Activated naive CD4-positive, alpha-beta T cell treated with anti-CD3 and anti-CD28 coated beads for 36 hours (primary cell): ENCODE data around the gene TEX35. TPM values are rescaled to one million over a fixed set of nuclear protein-coding genes. Genes with fewer than 3 reads are reported as not detected.

ENCODE experiments used
- CTCF ChIA-PET: fragments of 350-600 bp; sonication (Branson Sonifier 250); formaldehyde crosslinking; loops from one replicate; lab custom pipeline; 2021; ENCODE audit warnings: antibody characterized with exemption; lab: Charles Lee
- DNase-seq: peaks from one replicate; pipeline ENCODE4 v3.0.0-alpha.2; 2020
- H3K27ac Mint-ChIP-seq: one replicate; pipeline ENCODE4 v1.8.0; 2021; ENCODE audit warnings: mild to moderate bottlenecking, mixed read lengths
- H3K27me3 Mint-ChIP-seq: one replicate; pipeline ENCODE4 v1.8.0; 2021; ENCODE audit warnings: low read depth, mixed read lengths
- H3K36me3 Mint-ChIP-seq: one replicate; pipeline ENCODE4 v1.8.0; 2021; ENCODE audit warnings: low read depth, mixed read lengths
- H3K4me1 Mint-ChIP-seq: one replicate; pipeline ENCODE4 v1.8.0; 2021; ENCODE audit warnings: low read depth, mixed read lengths
- H3K4me3 Mint-ChIP-seq: one replicate; pipeline ENCODE4 v1.8.0; 2021; ENCODE audit warnings: mild to moderate bottlenecking, moderate library complexity, mixed read lengths
- H3K9me3 Mint-ChIP-seq: one replicate; pipeline ENCODE4 v1.8.0; 2021; ENCODE audit warnings: mixed read lengths
- intact Hi-C: fragments of 100-400 bp; cut with micrococcal nuclease; formaldehyde crosslinking; loops from one replicate; pipeline ENCODE4 v1.15.1; 2023
- total RNA-seq, 2 experiments: library from RNA; stranded (reverse); gene quantifications; one replicate each; pipeline ENCODE4 v1.2.3, GENCODE V29; 2021

Gene TEX35
- total RNA-seq, 2 experiments from 2014 or later: not detected

GRCh38 chr1:178538192-178538916 is 25.4 kb downstream of the TEX35 start:
- Mint-ChIP-seq H3K9me3 (no peaks in the 10 kb centered on the region), H3K27ac (no peak overlapping the region), H3K4me3 (no peak overlapping the region), H3K36me3 (no peaks in the 10 kb centered on the region), H3K27me3 (no peaks in the 10 kb centered on the region), H3K4me1 (peaks cover 3% of the 10 kb centered on the region)
- DNase-seq: no peak
- intact Hi-C loops: no loop called here
- CTCF ChIA-PET: interaction anchor here (0.9 to 3.4 kb wide), 2 partner anchors 215 to 465 kb away, joined by 4 to 12 read pairs; no protein-coding TSS in a partner anchor

GRCh38 chr1:178539291-178539690 is 26.4 kb downstream of the TEX35 start:
- H3K36me3 Mint-ChIP-seq: no peaks in the 10 kb centered on the region
- no peaks in the 10 kb centered on the region for H3K9me3 Mint-ChIP-seq
- no peak overlapping the region for H3K27ac Mint-ChIP-seq
- peaks cover 4% of the 10 kb centered on the region for H3K4me1 Mint-ChIP-seq
- intact Hi-C loops: no loop called here
- no peak overlapping the region for H3K4me3 Mint-ChIP-seq
- no peaks in the 10 kb centered on the region for H3K27me3 Mint-ChIP-seq
- CTCF ChIA-PET: interaction anchor here (3.4 kb wide), 1 partner anchor 464 kb away, joined by 12 read pairs; no protein-coding TSS in a partner anchor
- DNase-seq: no peak

DNA sequence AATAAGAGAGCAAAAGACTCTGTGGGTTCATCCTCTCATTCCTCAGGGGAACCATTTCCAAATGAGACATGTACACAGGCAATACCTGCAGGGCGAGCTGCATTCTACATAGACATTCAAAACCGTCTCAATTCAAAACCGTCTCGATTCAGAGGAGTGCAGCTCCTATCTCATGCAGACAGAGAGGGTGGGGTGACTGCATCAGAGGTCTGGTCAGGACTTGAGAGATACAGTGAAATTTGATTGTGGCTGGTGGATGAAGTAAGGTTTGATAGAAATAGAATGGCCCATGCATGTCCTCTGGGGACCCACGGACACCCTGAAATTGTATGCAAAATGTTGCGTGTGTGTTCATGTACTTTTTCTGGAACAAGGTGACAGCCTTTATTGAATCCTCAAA is 27.3 kb downstream of the TEX35 start:
- CTCF ChIA-PET: interaction anchor here (0.6 to 4.3 kb wide), 4 partner anchors 7 to 463 kb away, joined by 3 to 30 read pairs (median 12); no protein-coding TSS in a partner anchor
- intact Hi-C loops: no loop called here

GRCh38 chr1:178540646-178541045 is 27.7 kb downstream of the TEX35 start:
- H3K4me1 Mint-ChIP-seq: peaks cover 4% of the 10 kb centered on the region
- H3K27me3 Mint-ChIP-seq: no peaks in the 10 kb centered on the region
- intact Hi-C loops: no loop called here
- no peak overlapping the region for H3K4me3 Mint-ChIP-seq
- no peaks in the 10 kb centered on the region for H3K9me3 Mint-ChIP-seq
- no peak for DNase-seq
- CTCF ChIA-PET: interaction anchor here (1.0 to 4.3 kb wide), 6 partner anchors 8 to 489 kb away, joined by 3 to 30 read pairs (median 4); no protein-coding TSS in a partner anchor
- H3K27ac Mint-ChIP-seq: no peak overlapping the region
- no peaks in the 10 kb centered on the region for H3K36me3 Mint-ChIP-seq

More for the DNA sequence above, 27.3 kb downstream of the TEX35 start:
- H3K4me1 Mint-ChIP-seq: peaks cover 4% of the 10 kb centered on the region
- no peaks in the 10 kb centered on the region for H3K9me3 Mint-ChIP-seq
- no peaks in the 10 kb centered on the region for H3K27me3 Mint-ChIP-seq
- H3K27ac Mint-ChIP-seq: no peak overlapping the region
- H3K4me3 Mint-ChIP-seq: no peak overlapping the region
- no peaks in the 10 kb centered on the region for H3K36me3 Mint-ChIP-seq
- no peak for DNase-seq

DNA sequence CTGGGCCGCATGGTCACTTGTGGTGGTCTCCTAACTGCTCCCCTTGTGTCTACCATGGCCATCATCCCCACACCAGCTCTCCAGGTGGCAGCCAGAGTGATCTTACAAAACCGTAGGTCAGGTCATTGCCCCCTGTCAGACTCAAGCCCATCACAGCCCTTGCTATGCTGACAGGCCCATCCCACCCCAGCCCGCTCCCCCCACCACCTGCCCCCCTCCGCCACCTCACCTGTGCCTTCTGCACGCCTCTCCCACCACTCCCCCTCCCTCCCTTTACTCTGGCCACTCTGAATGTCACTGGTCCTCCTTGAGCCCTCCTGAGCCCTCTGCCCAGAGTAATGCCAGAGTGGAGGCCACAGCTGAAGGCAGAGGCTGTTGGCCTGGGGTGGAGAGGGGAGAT is 28.5 kb downstream of the TEX35 start:
- peaks cover 4% of the 10 kb centered on the region for H3K4me1 Mint-ChIP-seq

DNA sequence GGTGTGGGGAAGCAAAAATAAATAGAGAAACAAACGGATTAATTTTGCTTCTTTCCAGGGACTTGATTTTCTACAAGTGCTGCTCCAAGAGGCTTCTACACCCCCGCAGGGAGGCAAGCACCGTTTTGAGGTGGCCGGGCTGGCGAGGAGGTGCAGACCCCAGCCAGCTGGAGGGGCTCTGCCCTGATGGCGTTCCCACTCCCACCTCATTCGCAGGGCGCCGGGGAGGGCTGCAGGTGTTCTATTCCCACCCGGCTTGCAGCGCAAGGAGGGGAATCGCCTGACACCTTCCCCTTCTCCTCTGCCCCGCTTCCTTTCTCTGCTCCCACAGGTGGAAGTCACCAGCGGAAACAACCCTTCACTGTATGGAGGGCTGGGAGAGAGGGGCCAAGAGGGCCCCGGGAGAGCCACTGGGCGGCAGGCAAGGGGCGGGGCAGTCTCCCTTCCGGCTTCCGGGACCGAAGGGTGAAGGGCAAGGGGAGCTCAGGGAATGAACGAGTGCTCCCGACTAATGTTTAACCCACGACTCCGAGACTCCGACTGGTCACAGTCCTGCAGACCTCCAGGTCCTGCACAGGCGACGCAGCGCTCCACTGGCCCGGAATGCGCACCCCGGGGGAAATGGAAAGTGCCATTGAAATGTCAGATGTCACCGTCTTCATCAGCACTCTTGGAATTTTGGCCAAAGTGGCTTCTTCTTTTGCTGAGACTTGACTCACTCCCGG is 29.1 kb downstream of the TEX35 start:
- intact Hi-C loops: loop anchor here (1.0 to 2.0 kb wide), 7 partner anchors 183 to 824 kb away; partner anchors contain the start of genes RALGPS2, SOAT1 and TOR3A
- Mint-ChIP-seq H3K4me3 (peak overlapping the region; percentile 87), H3K27me3 (no peaks in the 10 kb centered on the region), H3K27ac (peak overlapping the region; percentile 72), H3K36me3 (no peaks in the 10 kb centered on the region), H3K9me3 (no peaks in the 10 kb centered on the region), H3K4me1 (peaks cover 4% of the 10 kb centered on the region)
- peak; percentile 59 for DNase-seq
- CTCF ChIA-PET: interaction anchor here (0.6 to 6.2 kb wide), 9 partner anchors 9 to 1268 kb away, joined by 3 to 61 read pairs (median 4); no protein-coding TSS in a partner anchor

More for the DNA sequence above, 28.5 kb downstream of the TEX35 start:
- H3K27me3 Mint-ChIP-seq: no peaks in the 10 kb centered on the region
- CTCF ChIA-PET: interaction anchor here (0.9 to 6.2 kb wide), 8 partner anchors 8 to 488 kb away, joined by 3 to 61 read pairs (median 4); no protein-coding TSS in a partner anchor
- H3K4me3 Mint-ChIP-seq: peak overlapping the region; percentile 87
- DNase-seq: no peak
- no peak overlapping the region for H3K27ac Mint-ChIP-seq
- no peaks in the 10 kb centered on the region for H3K36me3 Mint-ChIP-seq
- no peaks in the 10 kb centered on the region for H3K9me3 Mint-ChIP-seq
- intact Hi-C loops: no loop called here

DNA sequence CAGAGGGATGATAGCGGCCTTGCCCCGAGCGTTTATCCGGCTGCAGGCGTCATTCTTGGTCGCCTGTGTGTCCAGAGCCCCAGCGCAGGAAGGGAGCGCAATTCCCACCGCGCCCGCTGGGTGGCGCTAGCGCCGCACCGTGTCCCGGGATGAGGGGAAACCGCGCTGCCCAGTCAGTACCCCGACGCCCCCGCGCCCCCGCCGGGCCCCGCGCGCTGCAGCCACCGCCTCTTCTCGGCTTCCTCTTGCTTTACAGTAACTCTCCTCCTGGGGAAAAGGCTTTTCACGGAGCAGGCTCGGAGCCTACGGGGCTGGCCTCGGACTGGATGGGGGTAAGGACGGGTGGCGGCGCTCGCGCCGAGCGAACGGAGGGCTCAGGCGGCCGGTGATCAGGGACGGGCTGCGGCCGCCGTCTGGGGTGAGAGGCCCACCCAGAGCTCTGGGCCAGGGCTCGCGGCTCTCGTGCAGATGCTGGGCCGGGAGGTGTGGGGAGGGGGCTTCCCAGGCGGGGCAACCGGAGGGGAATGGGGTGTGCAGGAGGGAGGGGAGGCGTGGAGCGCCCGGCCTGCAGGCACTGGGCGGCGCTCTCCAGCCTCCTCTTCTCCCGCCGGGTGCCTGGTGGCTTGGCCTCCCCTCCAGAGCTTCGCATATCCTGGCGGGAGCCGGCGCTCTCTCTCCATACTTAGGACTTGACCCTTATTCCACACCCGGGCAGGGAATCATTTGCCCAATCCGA is 29.8 kb downstream of the TEX35 start:
- intact Hi-C loops: loop anchor here (1.0 to 2.0 kb wide), 7 partner anchors 183 to 824 kb away; partner anchors contain the start of genes RALGPS2, SOAT1 and TOR3A
- Mint-ChIP-seq H3K4me3 (peak overlapping the region; percentile 87), H3K9me3 (no peaks in the 10 kb centered on the region), H3K27me3 (no peaks in the 10 kb centered on the region), H3K36me3 (no peaks in the 10 kb centered on the region), H3K4me1 (peaks cover 4% of the 10 kb centered on the region), H3K27ac (peak overlapping the region; percentile 72)
- DNase-seq: peak; percentile 92
- CTCF ChIA-PET: interaction anchor here (0.6 to 6.2 kb wide), 11 partner anchors 10 to 1267 kb away, joined by 3 to 61 read pairs (median 5); no protein-coding TSS in a partner anchor

DNA sequence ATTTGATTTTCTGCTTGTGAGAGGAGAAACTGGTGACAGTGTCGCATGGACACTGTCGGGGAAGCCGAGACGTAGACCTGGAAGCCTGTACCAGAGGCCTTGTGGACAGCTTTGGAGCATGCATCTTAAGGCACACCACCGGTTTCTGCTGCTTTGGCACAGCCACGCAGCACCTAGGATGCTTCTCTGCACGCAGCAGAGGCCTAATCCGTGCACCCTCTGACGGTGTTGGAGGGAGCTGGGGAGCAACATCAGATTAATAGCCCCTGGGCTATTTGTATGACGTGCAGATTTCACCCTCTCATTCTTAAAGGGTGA is 30.3 kb downstream of the TEX35 start:
- Mint-ChIP-seq H3K27me3 (no peaks in the 10 kb centered on the region), H3K9me3 (no peaks in the 10 kb centered on the region), H3K36me3 (no peaks in the 10 kb centered on the region), H3K4me1 (peaks cover 4% of the 10 kb centered on the region), H3K4me3 (peak overlapping the region; percentile 87), H3K27ac (no peak overlapping the region)
- CTCF ChIA-PET: interaction anchor here (0.6 to 6.2 kb wide), 10 partner anchors 9 to 460 kb away, joined by 3 to 61 read pairs (median 6); no protein-coding TSS in a partner anchor
- intact Hi-C loops: loop anchor here (2.0 kb wide), 2 partner anchors 540 to 750 kb away; partner anchors contain the start of genes SOAT1 and TOR3A
- DNase-seq: no peak

GRCh38 chr1:178544531-178544930 is 31.6 kb downstream of the TEX35 start:
- no peak overlapping the region for H3K4me3 Mint-ChIP-seq
- intact Hi-C loops: no loop called here
- DNase-seq: no peak
- H3K9me3 Mint-ChIP-seq: no peaks in the 10 kb centered on the region
- no peaks in the 10 kb centered on the region for H3K27me3 Mint-ChIP-seq
- H3K27ac Mint-ChIP-seq: no peak overlapping the region
- no peaks in the 10 kb centered on the region for H3K36me3 Mint-ChIP-seq
- peaks cover 4% of the 10 kb centered on the region for H3K4me1 Mint-ChIP-seq
- CTCF ChIA-PET: interaction anchor here (1.4 to 6.2 kb wide), 4 partner anchors 8 to 207 kb away, joined by 4 to 61 read pairs (median 14); no protein-coding TSS in a partner anchor

GRCh38 chr1:178548108-178548507 is 35.2 kb downstream of the TEX35 start:
- no peak overlapping the region for H3K27ac Mint-ChIP-seq
- no peak overlapping the region for H3K4me3 Mint-ChIP-seq
- no peak for DNase-seq
- CTCF ChIA-PET: no interaction called here
- H3K36me3 Mint-ChIP-seq: peaks cover 5% of the 10 kb centered on the region
- H3K9me3 Mint-ChIP-seq: no peaks in the 10 kb centered on the region
- H3K27me3 Mint-ChIP-seq: no peaks in the 10 kb centered on the region
- peaks cover 3% of the 10 kb centered on the region for H3K4me1 Mint-ChIP-seq
- intact Hi-C loops: no loop called here

GRCh38 chr1:178551307-178551706 is 38.4 kb downstream of the TEX35 start:
- CTCF ChIA-PET: no interaction called here
- H3K4me3 Mint-ChIP-seq: no peak overlapping the region
- intact Hi-C loops: no loop called here

More at GRCh38 chr1:178551307-178551706, 38.4 kb downstream of the TEX35 start:
- H3K9me3 Mint-ChIP-seq: peaks cover 11% of the 10 kb centered on the region
- no peak overlapping the region for H3K27ac Mint-ChIP-seq
- H3K27me3 Mint-ChIP-seq: no peaks in the 10 kb centered on the region
- no peaks in the 10 kb centered on the region for H3K4me1 Mint-ChIP-seq
- H3K36me3 Mint-ChIP-seq: peaks cover 6% of the 10 kb centered on the region
- DNase-seq: no peak
